HepG2 (cell line): ENCODE results near the gene SPAG4. TPM values are rescaled to one million over a fixed set of nuclear protein-coding genes. Genes with fewer than 3 reads are reported as not detected.

Experiments used
- CC2D1A ChIP-seq: sonication (generic); formaldehyde crosslinking; IDR thresholded peaks from 2 replicates; pipeline ENCODE4 v1.8.1; 2023; ENCODE audit warnings: mild to moderate bottlenecking, missing genetic modification reagents
- POGK ChIP-seq: sonication (generic); formaldehyde crosslinking; conservative IDR thresholded peaks from 2 replicates; pipeline ENCODE4 v1.8.0; 2022; ENCODE audit warnings: mild to moderate bottlenecking, moderate library complexity, missing genetic modification reagents
- RFXANK ChIP-seq: IDR thresholded peaks from 2 replicates; pipeline ENCODE4 v1.6.1; 2016
- SETDB1 ChIP-seq: sonication (generic); formaldehyde crosslinking; IDR thresholded peaks from 2 replicates; pipeline ENCODE4 v1.5.1; 2020; ENCODE audit warnings: missing genetic modification reagents, mild to moderate bottlenecking, borderline replicate concordance
- SOX5 ChIP-seq: IDR thresholded peaks from 2 replicates; pipeline ENCODE4 v1.6.1; 2016; ENCODE audit warnings: borderline replicate concordance
- ZBTB10 ChIP-seq: sonication (generic); formaldehyde crosslinking; IDR thresholded peaks from 2 replicates; pipeline ENCODE4 v1.4.0; 2020; ENCODE audit warnings: missing genetic modification reagents, borderline replicate concordance
- ZBTB7B ChIP-seq: sonication (generic); formaldehyde crosslinking; IDR thresholded peaks from 2 replicates; pipeline ENCODE4 v1.4.0; 2020; ENCODE audit warnings: missing genetic modification reagents
- ZNF737 ChIP-seq: sonication (generic); formaldehyde crosslinking; IDR thresholded peaks from 2 replicates; pipeline ENCODE4 v1.5.0; 2020; ENCODE audit warnings: missing genetic modification reagents, mild to moderate bottlenecking, borderline replicate concordance
- polyA plus RNA-seq, 8 experiments: library from polyadenylated mRNA; depleted of rRNA in 3 of 8; stranded (reverse) in 7 of 8; unstranded in 1 of 8; fragments of >200 nt; fragmentation: Illumina TruSeq in 4 of 8; extraction: Trizol in 4 of 8; gene quantifications; 2 replicates each; pipeline versions ENCODE4 v1.2.1 to v1.2.3, GENCODE V29; 2011 to 2016; ENCODE audit warnings: low read depth in 4 of 8, missing spikeins in 1 of 8, mixed read lengths in 1 of 8; ENCODE audit not compliant: insufficient read depth in 1 of 8
- total RNA-seq, 5 experiments: library from RNA; depleted of rRNA; stranded (reverse); fragments of >200 nt; fragmentation: Illumina TruSeq; extraction: Trizol; gene quantifications; 2 replicates each; pipeline ENCODE4 v1.2.3, GENCODE V29; 2016; ENCODE audit warnings: low read depth in 1 of 5
- TF ChIP-seq, protein P1 (sequence below): sonication (generic); formaldehyde crosslinking; IDR thresholded peaks from 2 replicates; pipeline ENCODE4 v1.4.0; 2020; ENCODE audit warnings: missing genetic modification reagents
- TF ChIP-seq, protein P2 (sequence below): sonication (generic); formaldehyde crosslinking; IDR thresholded peaks from 2 replicates; pipeline ENCODE4 v1.5.0; 2020; ENCODE audit warnings: mild to moderate bottlenecking, missing genetic modification reagents, borderline replicate concordance
- TF ChIP-seq, protein P3 (sequence below): sonication (generic); formaldehyde crosslinking; conservative IDR thresholded peaks from 2 replicates; pipeline ENCODE4 v1.4.0; 2020; ENCODE audit warnings: missing genetic modification reagents
- TF ChIP-seq, protein P4 (sequence below): sonication (generic); formaldehyde crosslinking; conservative IDR thresholded peaks from 2 replicates; pipeline ENCODE4 v1.5.0; 2020; ENCODE audit warnings: missing genetic modification reagents
- TF ChIP-seq, protein P5 (sequence below): sonication (generic); formaldehyde crosslinking; conservative IDR thresholded peaks from 2 replicates; pipeline ENCODE4 v1.4.0; 2020; ENCODE audit warnings: missing genetic modification reagents

The SPAG4 gene
- total and polyA plus RNA-seq, 2 of the 13 experiments (the other 11 are each of a cell fraction or from before 2014, with no cell fraction given): 5.8 to 137 TPM

- TF ChIP-seq, protein P1, sequence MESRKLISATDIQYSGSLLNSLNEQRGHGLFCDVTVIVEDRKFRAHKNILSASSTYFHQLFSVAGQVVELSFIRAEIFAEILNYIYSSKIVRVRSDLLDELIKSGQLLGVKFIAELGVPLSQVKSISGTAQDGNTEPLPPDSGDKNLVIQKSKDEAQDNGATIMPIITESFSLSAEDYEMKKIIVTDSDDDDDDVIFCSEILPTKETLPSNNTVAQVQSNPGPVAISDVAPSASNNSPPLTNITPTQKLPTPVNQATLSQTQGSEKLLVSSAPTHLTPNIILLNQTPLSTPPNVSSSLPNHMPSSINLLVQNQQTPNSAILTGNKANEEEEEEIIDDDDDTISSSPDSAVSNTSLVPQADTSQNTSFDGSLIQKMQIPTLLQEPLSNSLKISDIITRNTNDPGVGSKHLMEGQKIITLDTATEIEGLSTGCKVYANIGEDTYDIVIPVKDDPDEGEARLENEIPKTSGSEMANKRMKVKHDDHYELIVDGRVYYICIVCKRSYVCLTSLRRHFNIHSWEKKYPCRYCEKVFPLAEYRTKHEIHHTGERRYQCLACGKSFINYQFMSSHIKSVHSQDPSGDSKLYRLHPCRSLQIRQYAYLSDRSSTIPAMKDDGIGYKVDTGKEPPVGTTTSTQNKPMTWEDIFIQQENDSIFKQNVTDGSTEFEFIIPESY: peak; percentile 42
- TF ChIP-seq ZBTB7B (peak; percentile 45; the same call in 1 of the 2 replicates), SETDB1 (CRISPR knock-in tag) (no peak), RFXANK (CRISPR knock-in tag) (no peak; the same call in 1 of the 2 replicates), ZBTB10 (CRISPR knock-in tag) (no peak), SOX5 (CRISPR knock-in tag) (peak; percentile 57), POGK (CRISPR knock-in tag) (peak; percentile 74), ZNF737 (CRISPR knock-in tag) (no peak), CC2D1A (no peak)
- TF ChIP-seq, protein P2, sequence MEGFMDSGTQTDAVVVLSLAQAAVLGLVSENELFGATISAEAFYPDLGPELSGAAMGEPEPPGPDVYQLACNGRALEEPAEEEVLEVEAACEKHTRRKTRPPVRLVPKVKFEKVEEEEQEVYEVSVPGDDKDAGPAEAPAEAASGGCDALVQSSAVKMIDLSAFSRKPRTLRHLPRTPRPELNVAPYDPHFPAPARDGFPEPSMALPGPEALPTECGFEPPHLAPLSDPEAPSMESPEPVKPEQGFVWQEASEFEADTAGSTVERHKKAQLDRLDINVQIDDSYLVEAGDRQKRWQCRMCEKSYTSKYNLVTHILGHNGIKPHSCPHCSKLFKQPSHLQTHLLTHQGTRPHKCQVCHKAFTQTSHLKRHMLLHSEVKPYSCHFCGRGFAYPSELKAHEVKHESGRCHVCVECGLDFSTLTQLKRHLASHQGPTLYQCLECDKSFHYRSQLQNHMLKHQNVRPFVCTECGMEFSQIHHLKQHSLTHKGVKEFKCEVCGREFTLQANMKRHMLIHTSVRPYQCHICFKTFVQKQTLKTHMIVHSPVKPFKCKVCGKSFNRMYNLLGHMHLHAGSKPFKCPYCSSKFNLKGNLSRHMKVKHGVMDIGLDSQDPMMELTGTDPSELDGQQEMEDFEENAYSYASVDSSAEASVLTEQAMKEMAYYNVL (CRISPR knock-in tag): peak; percentile 34
- TF ChIP-seq, protein P3, sequence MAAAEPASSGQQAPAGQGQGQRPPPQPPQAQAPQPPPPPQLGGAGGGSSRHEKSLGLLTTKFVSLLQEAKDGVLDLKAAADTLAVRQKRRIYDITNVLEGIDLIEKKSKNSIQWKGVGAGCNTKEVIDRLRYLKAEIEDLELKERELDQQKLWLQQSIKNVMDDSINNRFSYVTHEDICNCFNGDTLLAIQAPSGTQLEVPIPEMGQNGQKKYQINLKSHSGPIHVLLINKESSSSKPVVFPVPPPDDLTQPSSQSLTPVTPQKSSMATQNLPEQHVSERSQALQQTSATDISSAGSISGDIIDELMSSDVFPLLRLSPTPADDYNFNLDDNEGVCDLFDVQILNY (CRISPR knock-in tag): no peak
- TF ChIP-seq, protein P4, sequence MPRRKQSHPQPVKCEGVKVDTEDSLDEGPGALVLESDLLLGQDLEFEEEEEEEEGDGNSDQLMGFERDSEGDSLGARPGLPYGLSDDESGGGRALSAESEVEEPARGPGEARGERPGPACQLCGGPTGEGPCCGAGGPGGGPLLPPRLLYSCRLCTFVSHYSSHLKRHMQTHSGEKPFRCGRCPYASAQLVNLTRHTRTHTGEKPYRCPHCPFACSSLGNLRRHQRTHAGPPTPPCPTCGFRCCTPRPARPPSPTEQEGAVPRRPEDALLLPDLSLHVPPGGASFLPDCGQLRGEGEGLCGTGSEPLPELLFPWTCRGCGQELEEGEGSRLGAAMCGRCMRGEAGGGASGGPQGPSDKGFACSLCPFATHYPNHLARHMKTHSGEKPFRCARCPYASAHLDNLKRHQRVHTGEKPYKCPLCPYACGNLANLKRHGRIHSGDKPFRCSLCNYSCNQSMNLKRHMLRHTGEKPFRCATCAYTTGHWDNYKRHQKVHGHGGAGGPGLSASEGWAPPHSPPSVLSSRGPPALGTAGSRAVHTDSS (CRISPR knock-in tag): no peak; the same call in 1 of the 2 replicates
- TF ChIP-seq, protein P5, sequence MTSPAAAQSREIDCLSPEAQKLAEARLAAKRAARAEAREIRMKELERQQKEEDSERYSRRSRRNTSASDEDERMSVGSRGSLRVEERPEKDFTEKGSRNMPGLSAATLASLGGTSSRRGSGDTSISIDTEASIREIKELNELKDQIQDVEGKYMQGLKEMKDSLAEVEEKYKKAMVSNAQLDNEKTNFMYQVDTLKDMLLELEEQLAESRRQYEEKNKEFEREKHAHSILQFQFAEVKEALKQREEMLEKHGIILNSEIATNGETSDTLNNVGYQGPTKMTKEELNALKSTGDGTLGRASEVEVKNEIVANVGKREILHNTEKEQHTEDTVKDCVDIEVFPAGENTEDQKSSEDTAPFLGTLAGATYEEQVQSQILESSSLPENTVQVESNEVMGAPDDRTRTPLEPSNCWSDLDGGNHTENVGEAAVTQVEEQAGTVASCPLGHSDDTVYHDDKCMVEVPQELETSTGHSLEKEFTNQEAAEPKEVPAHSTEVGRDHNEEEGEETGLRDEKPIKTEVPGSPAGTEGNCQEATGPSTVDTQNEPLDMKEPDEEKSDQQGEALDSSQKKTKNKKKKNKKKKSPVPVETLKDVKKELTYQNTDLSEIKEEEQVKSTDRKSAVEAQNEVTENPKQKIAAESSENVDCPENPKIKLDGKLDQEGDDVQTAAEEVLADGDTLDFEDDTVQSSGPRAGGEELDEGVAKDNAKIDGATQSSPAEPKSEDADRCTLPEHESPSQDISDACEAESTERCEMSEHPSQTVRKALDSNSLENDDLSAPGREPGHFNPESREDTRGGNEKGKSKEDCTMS (CRISPR knock-in tag): no peak
Observed at GRCh38 chr20:35616465-35617396, 1.1 kb downstream of the SPAG4 start (continued).
